Measurements from ENCODE around the gene CLASP1.
A peak's percentile ranks its signal among the peaks of the same experiment; 100 is the strongest.
"Not testable (repeated sequence)": the region's sequence is repeated elsewhere in the genome, so short reads cannot be mapped to it uniquely, and the experiment has no call there.

The CLASP1 gene

GRCh38 chr2:121649149-121649595 is at the start of gene CLASP1:
CLASP1 (minus strand) TSS chr2:121649462; CDS start chr2:121605895, 43,567 bp downstream.
- Mint-ChIP-seq H3K27ac (peak within 1 kb of the TSS; percentile 100), H3K27me3 (no peaks in the 10 kb centered on the region), H3K4me1 (peaks cover 30 to 57% of the 10 kb centered on the region in 2 donors), H3K9me3 (no peaks in the 10 kb centered on the region), H3K4me3 (peak within 1 kb of the TSS; percentile 98 to 100), H3K36me3 (peaks cover 6 to 23% of the 10 kb centered on the region in 2 donors)
- ATAC-seq (replicated peaks), result peak in 1 of 2 donors; percentile 44
- DNase-seq, result no peak

GRCh38 chr2:121698318-121698930 is 49.2 kb upstream of the CLASP1 start:
- H3K36me3 Mint-ChIP-seq, result peaks cover 0 to 2% of the 10 kb centered on the region in 2 donors
- peaks cover 0 to 6% of the 10 kb centered on the region in 2 donors for H3K27me3 Mint-ChIP-seq
- H3K27ac Mint-ChIP-seq, result no peak overlapping the region
- no peaks in the 10 kb centered on the region for H3K9me3 Mint-ChIP-seq
- DNase-seq (no peak), ATAC-seq (replicated peaks) (no peak)
- peaks cover 14% of the 10 kb centered on the region in 2 donors for H3K4me1 Mint-ChIP-seq
- H3K4me3 Mint-ChIP-seq, result no peak overlapping the region

DNA sequence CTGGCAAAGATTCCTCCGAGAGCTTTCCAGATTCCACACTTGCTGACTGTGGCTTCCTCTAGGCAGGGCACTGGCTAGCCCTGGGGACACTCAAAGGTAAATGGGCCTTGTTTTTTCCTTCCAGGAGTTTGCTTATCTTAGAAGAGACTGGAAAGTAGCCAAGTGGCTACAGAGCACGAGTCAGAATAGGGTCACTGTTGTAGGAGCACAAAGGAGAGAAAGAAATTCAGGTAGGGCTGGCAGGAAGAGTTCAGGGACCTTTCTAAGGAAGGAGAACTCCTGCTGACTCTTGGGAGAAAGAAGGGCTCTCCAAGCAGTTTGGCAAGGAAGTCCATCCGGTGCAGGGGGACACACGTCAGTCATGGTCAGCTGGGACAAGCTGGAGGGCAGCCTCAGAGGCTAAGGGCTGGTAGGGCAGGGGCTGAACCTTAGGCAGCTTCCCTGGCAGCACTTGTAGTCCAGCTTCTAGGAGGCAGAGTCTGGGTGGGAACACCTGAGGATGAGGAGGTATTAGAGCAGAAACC is 47.9 kb upstream of the CLASP1 start:
- Mint-ChIP-seq H3K4me3 (no peak overlapping the region), H3K27ac (no peak overlapping the region), H3K27me3 (peaks cover 0 to 6% of the 10 kb centered on the region in 2 donors), H3K36me3 (peaks cover 0 to 2% of the 10 kb centered on the region in 2 donors), H3K9me3 (no peaks in the 10 kb centered on the region), H3K4me1 (peaks cover 14% of the 10 kb centered on the region in 2 donors)
- no peak for DNase-seq
- ATAC-seq (replicated peaks), result no peak

DNA sequence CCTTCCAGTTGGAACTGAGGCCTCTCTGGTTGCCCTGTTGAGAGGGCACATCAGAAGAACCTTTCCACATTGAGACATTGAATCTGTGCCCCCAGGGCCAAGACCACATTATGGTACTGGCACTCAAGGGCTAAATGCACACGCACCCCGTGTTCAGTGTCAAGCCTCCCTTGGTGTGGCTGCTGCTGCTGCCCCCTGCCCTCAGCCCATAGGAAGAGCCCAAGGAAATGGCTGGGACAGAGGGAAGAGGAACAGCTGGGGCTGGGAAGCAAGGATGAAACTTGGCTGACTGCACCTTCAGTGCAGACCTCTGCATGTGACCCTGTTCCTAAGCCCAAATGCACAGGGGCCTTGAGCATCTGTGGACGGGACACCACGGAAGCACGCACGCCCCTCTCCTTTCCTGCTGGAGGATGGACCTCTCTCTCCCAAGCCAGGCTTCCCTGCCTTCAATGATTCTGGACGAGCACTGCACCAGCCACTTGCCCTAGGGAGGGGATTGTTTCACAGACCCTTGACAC is 47.2 kb upstream of the CLASP1 start:
- no peaks in the 10 kb centered on the region for H3K9me3 Mint-ChIP-seq
- peaks cover 0 to 6% of the 10 kb centered on the region in 2 donors for H3K27me3 Mint-ChIP-seq
- H3K36me3 Mint-ChIP-seq, result peaks cover 0 to 2% of the 10 kb centered on the region in 2 donors
- H3K4me1 Mint-ChIP-seq, result peaks cover 14% of the 10 kb centered on the region in 2 donors
- ATAC-seq (replicated peaks), result no peak
- no peak overlapping the region for H3K27ac Mint-ChIP-seq
- no peak overlapping the region for H3K4me3 Mint-ChIP-seq
- no peak for DNase-seq

- H3K4me1 Mint-ChIP-seq, result peaks cover 13% of the 10 kb centered on the region in 2 donors
- H3K27ac Mint-ChIP-seq, result no peak overlapping the region
- no peak for DNase-seq
- H3K9me3 Mint-ChIP-seq, result no peaks in the 10 kb centered on the region
- H3K36me3 Mint-ChIP-seq, result peaks cover 0 to 2% of the 10 kb centered on the region in 2 donors
- peaks cover 0 to 6% of the 10 kb centered on the region in 2 donors for H3K27me3 Mint-ChIP-seq
- ATAC-seq (replicated peaks), result no peak
- no peak overlapping the region for H3K4me3 Mint-ChIP-seq
Measured at GRCh38 chr2:121695171-121695451, 45.8 kb upstream of the CLASP1 start.

DNA sequence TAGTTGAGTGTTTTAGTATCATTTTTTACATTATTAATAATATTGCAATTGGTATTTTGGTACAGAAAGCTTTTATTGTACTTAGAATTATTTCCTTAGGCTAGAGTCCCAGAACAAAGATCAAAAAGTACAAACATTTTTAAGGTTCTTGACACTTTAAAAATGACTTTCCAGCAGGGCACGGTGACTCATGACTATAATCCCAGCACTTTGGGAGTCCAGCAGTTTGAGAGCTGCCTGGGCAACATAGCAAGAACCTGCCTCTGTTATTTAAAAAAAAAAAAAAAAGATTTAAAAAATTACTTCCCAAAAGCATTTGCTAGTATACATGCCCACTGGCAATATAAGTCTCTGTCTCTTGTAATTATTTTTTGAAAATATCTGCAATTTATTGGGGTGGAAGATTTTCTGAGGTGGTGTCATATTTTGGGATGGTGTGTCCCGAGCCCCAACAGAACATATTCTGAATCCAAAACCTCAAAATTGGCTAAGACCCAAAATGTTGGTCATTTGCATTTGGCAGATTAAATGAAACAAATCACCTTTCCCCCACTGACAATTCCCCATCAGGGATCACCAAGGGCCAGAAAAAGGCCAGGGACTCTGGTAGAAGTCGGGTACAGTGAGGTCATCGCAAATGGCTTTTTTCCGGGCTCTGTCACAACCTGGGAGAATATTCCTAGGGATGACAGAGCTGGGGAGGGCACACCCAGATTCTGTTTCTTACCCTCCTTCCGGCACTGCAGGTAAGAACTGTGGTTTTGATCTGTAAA is 45.3 kb upstream of the CLASP1 start:
- no peak for DNase-seq
- Mint-ChIP-seq H3K36me3 (no peaks in the 10 kb centered on the region), H3K9me3 (no peaks in the 10 kb centered on the region), H3K27ac (no peak overlapping the region), H3K27me3 (peaks cover 0 to 4% of the 10 kb centered on the region in 2 donors), H3K4me1 (peaks cover 7 to 8% of the 10 kb centered on the region in 2 donors), H3K4me3 (no peak overlapping the region)
- ATAC-seq (replicated peaks), result no peak

- not testable (repeated sequence) for H3K36me3 Mint-ChIP-seq; H3K27ac Mint-ChIP-seq; DNase-seq; ATAC-seq (replicated peaks); H3K4me3 Mint-ChIP-seq; H3K4me1 Mint-ChIP-seq; H3K9me3 Mint-ChIP-seq; H3K27me3 Mint-ChIP-seq
Measured at GRCh38 chr2:121690572-121690971, 41.3 kb upstream of the CLASP1 start.

GRCh38 chr2:121690095-121690494 is 40.8 kb upstream of the CLASP1 start:
- no peak overlapping the region for H3K27ac Mint-ChIP-seq

DNA sequence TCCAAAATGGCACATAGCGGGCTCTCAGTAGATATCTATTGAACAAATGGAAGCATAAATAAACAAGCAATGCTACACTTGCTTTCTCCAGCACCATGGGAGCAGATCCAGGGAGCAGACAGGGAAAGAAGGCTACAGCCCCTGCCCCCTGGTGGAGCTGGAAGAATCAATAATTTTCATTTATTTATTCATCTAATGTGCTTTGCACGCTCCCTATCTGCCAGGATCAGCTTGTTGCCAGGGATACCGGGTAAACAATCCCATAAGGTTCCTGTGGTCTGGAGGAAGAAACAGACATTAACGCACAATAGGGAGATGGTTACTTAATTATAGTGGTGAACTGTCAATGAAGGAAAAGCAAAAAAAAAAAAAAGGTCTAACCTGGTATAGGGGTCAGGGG is 40.1 kb upstream of the CLASP1 start:
- H3K36me3 Mint-ChIP-seq, result peaks cover under 1% of the 10 kb centered on the region in 2 donors
- H3K27ac Mint-ChIP-seq, result no peak overlapping the region
- no peak overlapping the region for H3K4me3 Mint-ChIP-seq
- H3K9me3 Mint-ChIP-seq, result peaks cover under 1 to 2% of the 10 kb centered on the region in 2 donors
- no peaks in the 10 kb centered on the region for H3K4me1 Mint-ChIP-seq
- no peaks in the 10 kb centered on the region for H3K27me3 Mint-ChIP-seq
- DNase-seq (no peak), ATAC-seq (replicated peaks) (no peak)

More at GRCh38 chr2:121690095-121690494, 40.8 kb upstream of the CLASP1 start:
- ATAC-seq (replicated peaks), result no peak
- DNase-seq, result no peak
- no peak overlapping the region for H3K4me3 Mint-ChIP-seq
- no peaks in the 10 kb centered on the region for H3K27me3 Mint-ChIP-seq
- H3K36me3 Mint-ChIP-seq, result no peaks in the 10 kb centered on the region
- H3K4me1 Mint-ChIP-seq, result no peaks in the 10 kb centered on the region
- H3K9me3 Mint-ChIP-seq, result peaks cover 0 to 1% of the 10 kb centered on the region in 2 donors

DNA sequence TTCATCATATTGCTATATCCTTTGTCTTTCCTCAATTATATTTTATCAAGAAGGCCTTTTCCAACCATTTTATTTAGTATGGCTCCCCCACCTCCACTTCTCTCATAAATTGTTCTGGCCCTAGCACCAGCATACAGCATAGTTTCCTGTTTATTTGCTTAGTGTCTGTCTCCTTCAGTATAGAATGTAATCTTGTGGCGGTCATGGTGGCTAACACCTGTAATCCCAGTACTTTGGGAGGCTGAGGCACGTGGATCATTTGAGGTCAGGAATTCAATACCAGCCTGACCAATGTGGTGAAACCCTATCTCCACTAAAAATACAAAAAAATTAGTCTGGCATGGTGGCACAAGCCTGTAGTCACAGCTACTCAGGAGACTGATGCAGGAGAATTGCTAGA is 39.6 kb upstream of the CLASP1 start:
- H3K36me3 Mint-ChIP-seq, result peaks cover 3 to 6% of the 10 kb centered on the region in 2 donors
- DNase-seq, result no peak

DNA sequence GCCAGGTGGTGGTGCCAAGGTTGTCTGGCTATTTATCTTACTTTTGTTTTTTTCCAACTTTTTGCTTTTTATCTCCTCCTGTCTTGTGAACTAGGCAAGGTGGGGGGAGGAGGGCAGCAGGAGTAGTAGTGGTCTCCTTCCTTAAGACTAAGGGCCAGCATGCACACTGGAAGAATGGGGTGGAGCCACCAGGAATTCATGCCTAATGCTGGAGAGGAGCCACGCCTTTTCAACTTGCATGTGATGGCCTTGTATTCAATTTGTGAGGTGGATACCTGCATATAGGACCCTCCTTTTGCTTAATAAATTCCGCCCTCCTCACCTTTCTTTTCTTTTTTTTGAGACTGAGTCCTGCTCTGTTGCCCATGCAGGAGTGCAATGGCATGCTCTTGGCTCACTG is 37.6 kb upstream of the CLASP1 start:
- DNase-seq (no peak), ATAC-seq (replicated peaks) (no peak)
- Mint-ChIP-seq H3K27me3 (no peaks in the 10 kb centered on the region), H3K4me1 (no peaks in the 10 kb centered on the region), H3K27ac (peak overlapping the region; percentile 62), H3K4me3 (no peak overlapping the region), H3K36me3 (peaks cover 9 to 10% of the 10 kb centered on the region in 2 donors), H3K9me3 (peaks cover 16% of the 10 kb centered on the region in 2 donors)

More for the DNA sequence above, 39.6 kb upstream of the CLASP1 start:
- ATAC-seq (replicated peaks), result no peak
- Mint-ChIP-seq H3K27me3 (no peaks in the 10 kb centered on the region), H3K4me3 (no peak overlapping the region), H3K9me3 (peaks cover 6 to 7% of the 10 kb centered on the region in 2 donors), H3K27ac (no peak overlapping the region), H3K4me1 (no peaks in the 10 kb centered on the region)

GRCh38 chr2:121686218-121686617 is 37.0 kb upstream of the CLASP1 start:
- H3K4me1 Mint-ChIP-seq, result no peaks in the 10 kb centered on the region
- no peaks in the 10 kb centered on the region for H3K27me3 Mint-ChIP-seq
- H3K36me3 Mint-ChIP-seq, result peaks cover 9 to 10% of the 10 kb centered on the region in 2 donors
- ATAC-seq (replicated peaks) (no peak), DNase-seq (no peak)
- no peak overlapping the region for H3K27ac Mint-ChIP-seq
- peaks cover 16 to 18% of the 10 kb centered on the region in 2 donors for H3K9me3 Mint-ChIP-seq
- no peak overlapping the region for H3K4me3 Mint-ChIP-seq

DNA sequence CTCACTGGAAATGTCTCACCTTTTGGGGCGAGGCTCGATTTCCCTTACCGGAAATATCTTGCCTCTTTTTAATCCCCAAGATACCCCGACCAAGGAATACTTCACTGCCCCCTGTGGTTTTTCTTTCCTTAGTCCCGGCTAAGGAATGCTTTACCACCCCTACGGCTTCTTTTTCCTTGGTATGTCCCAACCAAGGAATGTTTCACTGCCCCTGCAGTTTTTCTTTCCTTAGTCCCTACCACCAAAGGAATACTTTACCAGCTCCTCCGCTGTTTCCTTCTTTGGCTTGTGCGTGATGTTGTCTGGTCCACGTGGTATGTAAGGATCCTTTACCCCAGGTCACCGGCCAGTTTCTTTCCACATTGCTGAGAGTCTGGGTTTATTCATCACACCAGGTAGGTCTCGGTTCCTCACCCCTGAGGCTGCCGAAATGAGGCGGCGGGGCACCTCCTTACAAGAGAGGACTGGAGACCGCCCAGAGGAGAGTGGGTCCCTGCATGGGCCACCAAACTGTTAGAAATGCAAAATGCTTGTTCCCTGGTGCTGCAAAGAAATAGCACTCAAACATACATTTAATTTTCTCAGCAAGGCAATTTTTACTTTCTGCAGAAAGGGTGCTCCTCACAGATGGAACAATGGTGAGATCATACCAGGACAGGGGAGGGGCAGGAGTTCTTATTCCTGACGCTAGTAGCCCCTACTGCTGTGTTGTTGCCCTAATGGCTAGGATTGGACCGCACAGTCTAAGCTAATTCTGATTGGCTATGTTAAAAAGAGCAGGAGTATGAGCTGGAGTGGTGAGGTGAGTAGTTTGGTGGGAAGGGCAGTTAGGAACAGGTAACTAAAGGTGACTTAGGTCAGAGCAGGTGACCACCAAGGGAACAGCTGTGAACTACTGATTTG is 33.4 kb upstream of the CLASP1 start:
- H3K36me3 Mint-ChIP-seq, result peaks cover 9 to 10% of the 10 kb centered on the region in 2 donors
- DNase-seq (no peak), ATAC-seq (replicated peaks) (no peak)
- H3K4me1 Mint-ChIP-seq, result peaks cover 0 to 5% of the 10 kb centered on the region in 2 donors
- H3K27me3 Mint-ChIP-seq, result no peaks in the 10 kb centered on the region
- no peak overlapping the region for H3K27ac Mint-ChIP-seq
- peaks cover 20 to 23% of the 10 kb centered on the region in 2 donors for H3K9me3 Mint-ChIP-seq
- no peak overlapping the region for H3K4me3 Mint-ChIP-seq

DNA sequence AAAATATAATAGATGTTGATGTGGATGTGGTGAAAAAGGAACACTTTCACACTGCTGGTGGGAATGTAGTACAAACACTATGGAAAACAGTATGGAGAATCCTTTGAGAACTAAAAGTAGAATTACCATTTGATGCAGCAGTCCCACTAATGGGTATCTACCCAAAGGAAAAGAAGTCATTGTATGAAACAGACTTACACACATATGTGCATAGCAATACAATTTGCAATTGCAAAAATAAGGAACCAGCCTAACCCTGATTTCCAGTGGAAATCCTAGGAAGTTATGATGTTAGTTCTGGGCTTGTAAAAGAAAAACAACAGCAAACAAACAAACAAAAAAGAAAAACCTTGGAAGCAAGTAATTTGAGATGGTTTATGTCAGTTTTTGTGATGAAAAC is 28.6 kb upstream of the CLASP1 start:
- DNase-seq, result no peak
- Mint-ChIP-seq H3K27me3 (no peaks in the 10 kb centered on the region), H3K4me3 (no peak overlapping the region), H3K36me3 (peaks cover 4 to 5% of the 10 kb centered on the region in 2 donors), H3K9me3 (peaks cover 26 to 30% of the 10 kb centered on the region in 2 donors), H3K4me1 (peaks cover 0 to 5% of the 10 kb centered on the region in 2 donors), H3K27ac (no peak overlapping the region)
- ATAC-seq (replicated peaks), result no peak

All from stimulated activated naive B cell treated with anti-CD40 and anti-IgM and Interleukin-4, amounts not matched to agents 10 μg/mL and 1 μg/mL and 100 μg/mL, for 72 hours (primary cell).